Embryonic facial prominence (tissue), 1 donor: ENCODE data around the gene RNGTT.
"Not testable (repeated sequence)": the region's sequence is repeated elsewhere in the genome, so short reads cannot be mapped to it uniquely, and the experiment has no call there.

ENCODE experiments used
- DNase-seq: peaks from one replicate; pipeline ENCODE4 v3.0.0-alpha.2; 2016; ENCODE audit errors: extremely low spot score

Gene RNGTT

DNA sequence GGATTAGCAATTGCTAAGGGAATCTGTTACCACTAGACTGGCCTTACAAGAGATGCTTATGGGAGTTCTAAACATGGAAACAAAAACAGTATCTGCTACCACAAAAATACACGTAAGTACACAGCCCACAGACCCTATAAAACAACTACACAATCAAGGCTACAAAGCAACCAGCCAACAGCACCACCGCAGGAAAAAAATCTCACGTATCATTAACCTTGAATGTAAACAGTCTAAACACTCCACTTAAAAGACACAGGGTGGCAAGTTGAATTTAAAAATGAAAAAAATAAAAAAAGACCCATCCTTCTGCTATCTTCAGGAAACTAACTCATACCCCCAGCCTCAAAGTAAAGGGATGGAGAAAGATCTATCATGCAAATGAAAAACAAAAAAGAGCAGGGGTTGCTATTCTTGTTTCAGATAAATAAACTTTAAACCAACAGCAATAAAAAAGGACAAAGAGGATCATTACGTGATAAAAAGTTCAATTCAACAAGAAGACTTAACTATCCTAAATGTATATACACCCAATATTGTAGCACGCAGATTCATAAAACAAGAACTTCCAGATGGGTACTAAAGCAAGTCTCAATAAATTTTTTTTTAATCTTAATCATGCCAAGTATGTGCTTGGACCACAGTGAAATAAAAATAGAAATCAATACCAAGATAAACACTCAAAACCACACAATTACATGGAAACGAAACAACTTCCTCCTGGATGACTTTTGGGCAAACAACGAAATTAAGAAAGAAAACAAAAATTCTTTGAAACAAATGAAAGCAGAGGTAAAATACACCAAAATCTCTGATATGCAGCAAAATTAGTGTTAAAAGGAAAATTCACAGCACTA, 52.3 kb downstream of the RNGTT start:
- DNase-seq, result no peak

- DNase-seq, result no peak
Measured at GRCh38 chr6:88908598-88909548, 54.5 kb downstream of the RNGTT start.

- DNase-seq, result not testable (repeated sequence)
Measured at GRCh38 chr6:88907148-88907547, 56.3 kb downstream of the RNGTT start.

- no peak for DNase-seq
Measured at GRCh38 chr6:88899569-88900316, 63.7 kb downstream of the RNGTT start.

DNA sequence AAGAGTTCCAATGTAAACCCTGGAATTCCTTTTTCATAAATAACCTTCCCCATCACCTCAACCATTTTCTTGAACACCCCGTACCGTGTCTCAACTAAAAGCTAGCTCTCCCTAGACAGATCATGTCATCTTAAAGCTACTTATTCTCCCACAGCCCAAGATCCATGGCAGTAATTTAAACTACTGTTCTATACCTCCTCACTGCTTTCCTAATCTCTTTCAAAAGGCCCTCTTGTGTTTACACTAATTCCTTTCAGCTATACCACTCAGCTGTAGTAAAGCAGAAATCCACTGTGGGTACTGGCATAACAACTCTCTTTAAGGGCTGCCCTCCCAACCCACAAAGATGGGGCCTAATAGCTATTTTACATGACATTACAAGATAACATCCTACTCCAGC, 67.5 kb downstream of the RNGTT start:
- no peak for DNase-seq

DNA sequence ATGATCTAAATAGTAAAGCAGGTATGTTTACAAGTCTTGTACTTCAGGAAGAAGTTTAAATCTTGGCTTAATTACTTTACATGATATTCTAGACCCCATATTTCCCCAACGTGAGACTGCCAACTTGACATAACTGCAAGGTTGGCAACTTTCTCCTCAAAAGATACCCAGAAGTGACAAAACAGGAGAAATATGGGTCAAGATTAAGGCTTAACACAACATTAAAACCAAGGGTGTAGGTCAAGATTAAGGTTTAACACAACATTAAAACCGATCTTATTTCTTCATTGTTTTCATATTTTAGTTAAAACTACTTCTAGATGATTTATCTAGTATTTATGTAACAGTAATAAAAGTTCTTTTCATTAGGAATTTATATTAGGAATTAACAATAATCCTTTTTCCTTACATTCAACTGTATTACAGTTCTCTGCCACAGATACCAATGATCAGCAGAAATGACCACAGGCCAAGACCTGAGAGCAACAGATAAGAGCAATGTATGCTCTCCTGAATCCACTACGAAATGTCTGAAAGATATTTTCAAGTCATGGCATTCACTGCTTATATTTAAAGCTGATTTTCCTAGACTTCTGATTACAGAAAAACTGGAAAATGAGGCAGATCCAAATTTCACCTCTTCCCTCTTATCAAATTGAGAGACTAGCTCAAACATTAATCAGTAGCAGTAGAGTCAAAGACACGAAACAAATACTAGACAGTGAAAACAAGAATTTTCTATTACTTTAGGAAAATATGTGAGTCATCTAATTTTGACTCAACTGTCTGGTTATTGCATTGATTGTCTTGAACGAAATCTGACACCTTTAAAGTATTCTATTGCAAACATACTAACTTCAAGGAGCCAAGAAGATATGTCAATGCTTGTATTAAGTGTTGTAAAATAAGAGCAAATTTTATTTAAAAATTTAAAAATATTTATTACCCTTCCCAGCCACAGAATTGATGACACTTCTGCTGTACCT, 72.3 kb downstream of the RNGTT start:
- DNase-seq, result no peak

- no peak for DNase-seq
Measured at GRCh38 chr6:88890394-88890793, 73.0 kb downstream of the RNGTT start.

DNA sequence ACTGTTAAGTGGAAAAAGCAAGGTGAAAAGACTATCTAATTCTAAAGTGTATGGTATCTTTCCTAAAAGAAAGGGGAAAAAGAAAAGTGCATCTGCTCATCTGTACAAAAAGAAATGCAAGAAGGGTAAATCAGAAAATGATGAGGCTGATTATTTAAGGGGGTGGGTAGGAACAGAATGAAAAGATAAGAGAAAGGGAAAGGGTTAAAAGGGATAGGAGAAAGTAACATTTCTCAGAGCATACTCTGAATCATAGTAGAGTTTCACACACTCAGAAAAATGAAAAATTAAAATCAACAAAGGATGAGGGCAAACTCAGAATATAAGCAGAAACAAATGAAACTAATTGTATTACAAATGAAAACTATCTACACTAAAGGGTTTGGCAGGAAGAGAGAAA, 79.1 kb downstream of the RNGTT start:
- DNase-seq, result no peak

- DNase-seq, result no peak
Measured at GRCh38 chr6:88882536-88882935, 80.9 kb downstream of the RNGTT start.

DNA sequence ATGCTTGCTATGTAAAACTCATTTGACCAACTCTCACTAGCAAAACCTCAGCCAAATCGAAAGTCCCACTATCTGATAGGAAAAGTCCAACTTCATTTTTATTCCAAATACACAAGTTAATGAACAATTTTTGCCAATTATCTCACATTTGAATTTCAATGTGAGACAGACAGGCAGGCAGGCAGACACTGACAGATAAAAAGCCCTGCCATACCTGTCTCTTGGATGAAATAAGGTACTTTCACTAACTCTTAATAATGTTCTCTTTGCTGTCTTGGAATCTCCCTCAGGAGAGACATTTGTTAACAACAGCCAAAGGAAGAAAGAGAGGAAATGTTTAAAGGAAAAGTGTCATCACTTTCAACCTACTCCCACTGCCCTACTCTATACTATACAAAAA, 82.0 kb downstream of the RNGTT start:
- DNase-seq, result no peak

DNA sequence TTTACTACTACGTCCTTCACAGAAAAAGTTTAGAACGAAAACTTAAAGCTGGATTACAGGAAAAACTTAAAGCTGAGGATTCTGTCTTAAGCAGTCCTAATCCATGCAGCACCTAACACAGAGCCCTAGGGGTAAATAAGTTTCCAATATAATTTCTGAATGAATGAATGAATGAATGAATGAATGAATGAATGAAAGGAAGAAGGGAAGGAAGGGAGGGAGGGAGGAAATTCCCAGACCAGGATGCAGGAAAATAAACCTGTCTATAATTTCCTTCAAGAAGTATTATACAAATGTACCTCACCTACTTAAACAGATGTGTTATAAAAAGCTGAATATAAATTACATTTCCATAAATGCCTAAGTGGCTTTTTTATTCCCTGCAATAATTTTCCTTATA, 83.4 kb downstream of the RNGTT start:
- no peak for DNase-seq

GRCh38 chr6:88877893-88878292, 85.5 kb downstream of the RNGTT start:
- no peak for DNase-seq

DNA sequence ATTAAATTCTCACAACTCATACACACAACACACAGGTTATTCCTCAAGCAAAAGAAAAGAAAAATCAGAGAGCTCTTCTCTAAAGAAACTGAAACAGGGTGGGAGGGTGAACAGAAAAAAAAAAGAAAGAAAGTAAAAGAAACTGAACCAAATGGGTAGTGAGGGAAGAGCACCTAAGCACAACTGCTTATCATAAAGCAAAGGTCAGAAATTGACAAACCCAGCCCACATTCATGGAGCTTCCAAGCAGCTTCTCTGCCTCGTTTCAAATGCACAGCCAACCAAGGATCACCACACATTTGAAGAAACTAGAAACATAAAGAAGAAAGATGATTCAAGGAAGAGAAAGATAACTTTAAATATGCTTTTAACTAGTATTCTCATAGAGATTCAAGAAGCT, 90.5 kb downstream of the RNGTT start:
- no peak for DNase-seq

- no peak for DNase-seq
Measured at GRCh38 chr6:88871498-88871897, 91.9 kb downstream of the RNGTT start.

- DNase-seq, result peak; percentile 62
Measured at GRCh38 chr6:88870717-88871330, 92.6 kb downstream of the RNGTT start.

- no peak for DNase-seq
Measured at GRCh38 chr6:88869263-88870020, 94.0 kb downstream of the RNGTT start.

DNA sequence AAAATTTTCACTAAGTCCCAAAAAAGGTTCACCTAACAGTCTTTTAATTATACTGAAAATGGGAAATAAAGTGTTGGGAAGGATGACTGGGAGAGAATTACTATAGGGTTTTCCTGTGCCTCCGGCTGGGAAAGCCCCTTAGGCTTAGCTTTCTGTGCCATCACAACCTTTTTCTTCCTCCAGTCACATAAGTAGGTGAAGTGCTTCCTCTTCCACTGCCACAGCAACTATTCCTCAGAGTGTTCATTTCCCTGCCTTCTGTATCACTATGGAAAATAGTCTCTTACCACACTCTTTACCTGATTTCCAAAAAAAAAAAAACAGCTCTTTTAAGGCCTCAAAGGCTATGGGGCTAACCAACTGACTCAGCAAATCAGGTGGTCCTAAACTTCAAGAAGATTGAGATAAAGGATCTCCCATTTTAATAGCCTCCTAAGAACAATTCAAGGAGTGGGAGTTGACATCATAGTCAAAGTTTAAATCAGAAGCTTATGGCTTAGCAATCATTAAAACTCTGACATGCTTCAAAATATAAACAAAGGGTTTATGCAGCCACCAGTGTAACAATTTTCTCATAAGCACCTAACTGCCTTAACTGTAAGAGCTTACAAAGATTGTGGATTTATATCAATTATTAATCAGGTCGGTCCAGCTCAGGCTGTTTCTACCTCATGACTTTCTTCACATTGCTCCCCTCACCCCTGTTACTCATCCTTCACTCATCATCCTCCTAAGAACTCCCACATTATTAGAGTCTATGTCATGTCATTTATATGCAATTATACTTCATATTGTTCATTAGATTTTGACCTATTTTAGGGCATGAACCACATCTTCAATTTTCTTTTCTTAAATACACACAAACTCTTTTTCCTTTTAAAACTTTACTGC, 95.3 kb downstream of the RNGTT start:
- no peak for DNase-seq

DNA sequence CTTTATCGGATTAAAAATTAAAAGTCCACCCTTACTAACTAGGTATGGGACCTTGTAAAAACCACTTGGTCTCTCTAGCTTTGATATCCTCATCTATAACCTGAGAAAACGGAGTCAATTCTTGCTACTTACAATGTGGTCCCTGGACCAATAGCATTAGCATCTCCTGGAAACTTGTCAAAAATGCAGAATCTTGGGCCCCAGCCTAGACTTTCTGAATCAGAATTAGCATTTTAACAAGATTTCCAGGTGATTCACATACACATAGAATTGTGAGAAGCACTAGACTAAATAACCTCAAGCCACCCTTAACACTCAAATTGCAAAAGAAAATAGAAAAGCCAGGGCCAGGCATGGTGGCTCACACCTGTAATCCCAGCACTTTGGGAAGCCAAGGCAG, 96.6 kb downstream of the RNGTT start:
- no peak for DNase-seq

GRCh38 chr6:88865275-88865674, 98.1 kb downstream of the RNGTT start:
- no peak for DNase-seq
